KBM-7 (cell line): Measurements from ENCODE around the gene SMAD3.

Experiments
- DNase-seq: peaks from one replicate; pipeline ENCODE4 v3.0.0-alpha.2; 2015
- in situ Hi-C: fragments of 300-500 bp; cut with MboI; formaldehyde crosslinking; loops from 2 replicates; pipeline ENCODE4 v1.14.3; 2020; ENCODE audit warnings: low sequenced_read_pairs, low pct_unique_long_range_greater_than_20kb, mixed read lengths

Gene SMAD3

GRCh38 chr15:67166280-67167009 lies 101.0 kb downstream of the SMAD3 start:
- no peak for DNase-seq
- in situ Hi-C loops = no loop called here

DNA sequence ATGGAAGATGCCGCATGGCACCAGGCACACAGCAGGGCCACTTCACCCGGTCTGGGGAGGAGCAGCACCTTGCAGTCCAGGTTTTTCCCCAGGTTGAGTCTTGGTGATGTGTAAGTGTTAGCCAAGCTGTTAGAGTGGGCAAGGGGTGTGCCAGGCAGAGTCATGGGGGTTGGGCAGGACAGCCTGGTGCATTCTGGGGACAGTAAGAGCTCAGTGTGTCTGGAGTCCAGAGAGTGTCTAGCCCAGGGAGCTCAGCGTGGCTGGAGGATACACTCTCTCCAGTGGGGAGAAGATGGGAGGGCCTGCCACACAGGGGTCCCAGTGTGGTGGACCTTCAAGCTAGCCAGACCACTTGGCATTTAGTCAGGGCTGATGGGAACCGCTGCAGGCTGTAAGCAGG lies 101.7 kb downstream of the SMAD3 start:
- no peak for DNase-seq
- in situ Hi-C loops = no loop called here

GRCh38 chr15:67168694-67169093 lies 103.3 kb downstream of the SMAD3 start:
- in situ Hi-C loops = no loop called here
- DNase-seq = no peak

GRCh38 chr15:67170143-67170925 lies 104.9 kb downstream of the SMAD3 start:
- in situ Hi-C loops = no loop called here
- no peak for DNase-seq

GRCh38 chr15:67171471-67171870 lies 106.1 kb downstream of the SMAD3 start:
- in situ Hi-C loops = no loop called here
- no peak for DNase-seq

GRCh38 chr15:67172172-67172571 lies 106.8 kb downstream of the SMAD3 start:
- in situ Hi-C loops = no loop called here
- no peak for DNase-seq

DNA sequence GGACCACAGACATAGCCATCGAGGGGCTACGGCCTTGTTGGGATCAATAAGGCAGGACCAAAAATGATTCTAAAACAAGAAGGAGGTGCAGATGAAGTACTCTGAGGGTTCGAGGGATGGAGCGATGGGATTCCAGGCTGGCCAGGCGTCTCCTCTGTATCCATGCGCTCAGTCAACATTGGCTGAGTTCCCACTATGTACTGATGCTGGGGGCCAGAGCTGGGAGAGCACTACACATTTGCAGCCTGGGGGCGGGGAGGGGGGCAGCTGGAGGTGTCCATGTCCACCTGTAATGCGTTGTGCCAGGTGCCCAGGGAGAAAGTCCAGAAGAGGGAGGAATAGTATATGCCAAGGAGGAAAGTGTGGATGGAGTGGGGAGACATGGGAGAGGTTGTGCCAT lies 107.6 kb downstream of the SMAD3 start:
- in situ Hi-C loops = no loop called here
- DNase-seq = no peak

DNA sequence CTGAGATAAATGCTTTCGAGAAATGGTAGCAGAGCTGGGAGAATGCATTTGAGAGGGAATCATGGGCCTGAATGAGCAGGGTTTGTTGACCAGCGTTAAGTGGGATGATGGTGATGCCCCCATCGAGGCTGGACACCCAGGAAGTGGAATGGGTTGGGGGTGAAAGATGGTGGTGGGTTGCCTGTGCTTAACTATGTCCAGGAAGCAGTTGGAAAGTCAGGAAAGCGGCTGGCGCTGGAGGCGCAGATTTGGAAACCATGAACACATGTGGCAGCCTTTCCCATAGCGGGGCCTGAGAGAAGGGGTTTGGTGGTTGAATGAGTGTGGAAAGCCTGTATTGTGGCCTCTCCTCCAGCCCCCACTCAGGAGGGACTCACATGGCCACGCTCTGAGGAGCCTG lies 108.4 kb downstream of the SMAD3 start:
- in situ Hi-C loops = no loop called here
- DNase-seq = no peak

DNA sequence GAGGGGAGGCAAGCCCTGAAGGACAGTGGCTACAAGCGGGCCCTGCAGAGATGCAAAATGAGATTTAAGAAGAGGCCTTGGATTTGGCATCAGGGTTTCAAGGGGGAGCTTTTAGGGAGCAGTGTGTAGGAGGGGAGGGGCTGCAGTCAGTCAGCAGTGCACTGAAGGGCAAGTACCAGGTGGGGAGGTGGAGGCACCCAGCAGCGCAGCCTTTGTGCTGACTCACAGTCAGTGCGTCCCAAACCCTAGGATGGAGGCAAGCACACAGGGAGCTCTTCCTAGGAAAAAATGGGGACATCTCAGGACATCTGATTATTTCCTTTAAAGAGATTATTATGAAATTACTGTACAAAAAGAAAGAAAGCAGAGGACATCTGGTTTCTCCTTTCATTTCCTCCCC lies 109.0 kb downstream of the SMAD3 start:
- no peak for DNase-seq
- in situ Hi-C loops = no loop called here

GRCh38 chr15:67174864-67175573 lies 109.6 kb downstream of the SMAD3 start:
- in situ Hi-C loops = no loop called here
- no peak for DNase-seq

DNA sequence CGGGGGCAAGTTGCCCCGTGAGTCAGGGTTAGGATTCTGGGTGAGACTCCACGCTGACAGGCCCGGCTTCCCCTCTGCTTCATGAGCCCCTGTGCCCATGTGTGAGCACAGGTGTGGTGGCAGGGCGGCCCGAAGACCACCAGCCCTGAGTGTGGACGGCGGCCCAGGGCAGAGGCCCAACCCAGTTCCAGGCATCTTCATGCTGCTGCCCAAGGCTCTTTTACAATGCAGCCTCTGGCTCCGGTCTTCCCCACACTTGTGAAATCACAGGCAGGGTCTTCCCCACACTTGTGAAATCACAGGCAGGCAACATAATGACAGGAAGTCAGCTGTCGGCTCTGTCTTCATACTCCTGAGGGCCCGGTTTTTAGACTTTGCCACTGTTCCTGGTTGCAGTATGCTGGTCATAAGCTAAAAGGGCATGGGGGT lies 110.3 kb downstream of the SMAD3 start:
- in situ Hi-C loops = no loop called here
- DNase-seq = peak; percentile 67

- in situ Hi-C loops = no loop called here
- DNase-seq = no peak
Observed at GRCh38 chr15:67176195-67176971, 111.0 kb downstream of the SMAD3 start.

GRCh38 chr15:67177752-67178151 lies 112.3 kb downstream of the SMAD3 start:
- DNase-seq = peak; percentile 35
- in situ Hi-C loops = no loop called here

GRCh38 chr15:67178569-67179210 lies 113.3 kb downstream of the SMAD3 start:
- DNase-seq = no peak
- in situ Hi-C loops = no loop called here

GRCh38 chr15:67179411-67179995 lies 114.1 kb downstream of the SMAD3 start:
- DNase-seq = no peak
- in situ Hi-C loops = no loop called here

DNA sequence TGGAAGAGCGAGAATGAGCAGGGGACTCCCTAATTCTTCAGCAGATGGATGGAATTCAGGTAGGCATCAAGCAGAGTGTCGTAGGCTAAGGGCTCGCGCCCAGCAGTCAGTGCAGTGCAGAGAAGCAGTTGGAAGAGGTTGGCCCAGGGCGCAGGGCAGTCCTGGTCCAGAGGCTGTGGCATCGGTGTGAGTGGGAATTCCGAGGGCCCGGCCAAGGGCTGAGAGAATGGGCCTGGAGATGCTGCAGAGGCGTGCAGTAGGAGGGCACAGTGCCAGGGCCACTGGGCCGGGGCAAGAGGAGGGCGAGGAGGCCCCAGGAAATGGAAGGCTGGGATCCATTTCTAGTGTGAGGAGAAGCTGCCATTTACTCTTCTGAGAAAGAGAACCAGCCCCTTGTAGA lies 114.6 kb downstream of the SMAD3 start:
- no peak for DNase-seq
- in situ Hi-C loops = no loop called here

GRCh38 chr15:67180514-67181191 lies 115.3 kb downstream of the SMAD3 start:
- in situ Hi-C loops = no loop called here
- no peak for DNase-seq

- in situ Hi-C loops = no loop called here
- DNase-seq = no peak
Observed at GRCh38 chr15:67181221-67181639, 115.8 kb downstream of the SMAD3 start.
